WTC11 (cell line): Measurements from ENCODE around the gene SGMS1.

Experiments
- ATF2 ChIP-seq: sonication (generic); formaldehyde crosslinking; IDR thresholded peaks from 2 replicates; pipeline ENCODE4 v1.8.1; 2022; ENCODE audit warnings: low read depth, missing genetic modification reagents, borderline replicate concordance
- ATF3 ChIP-seq: sonication (generic); formaldehyde crosslinking; conservative IDR thresholded peaks from 2 replicates; pipeline ENCODE4 v1.8.1; 2022; ENCODE audit warnings: mild to moderate bottlenecking, missing genetic modification reagents
- CREB1 ChIP-seq: sonication (generic); formaldehyde crosslinking; IDR thresholded peaks from 2 replicates; pipeline ENCODE4 v1.8.0; 2023; ENCODE audit warnings: mild to moderate bottlenecking, missing genetic modification reagents
- CREM ChIP-seq: sonication (generic); formaldehyde crosslinking; IDR thresholded peaks from 2 replicates; pipeline ENCODE4 v1.8.1; 2022; ENCODE audit warnings: mild to moderate bottlenecking, missing genetic modification reagents, moderate library complexity
- CTCF ChIP-seq: fragments of 200-600 bp; IDR thresholded peaks from 2 replicates; pipeline ENCODE4 v1.8.0; 2022; ENCODE audit warnings: antibody characterized with exemption
- ELF4 ChIP-seq: sonication (generic); formaldehyde crosslinking; IDR thresholded peaks from 2 replicates; pipeline ENCODE4 v1.8.1; 2022; ENCODE audit warnings: low read depth, mild to moderate bottlenecking, moderate library complexity, missing genetic modification reagents
- ERG ChIP-seq: fragments of 250-450 bp; sonication (Bioruptor Pico); IDR thresholded peaks from 2 replicates; pipeline ENCODE4 v1.8.0; 2021; ENCODE audit warnings: mild to moderate bottlenecking
- FOXJ3 ChIP-seq: sonication (generic); formaldehyde crosslinking; IDR thresholded peaks from 2 replicates; pipeline ENCODE4 v1.9.0; 2021; ENCODE audit warnings: missing genetic modification reagents, mild to moderate bottlenecking, borderline replicate concordance
- HMGXB4 ChIP-seq: sonication (generic); formaldehyde crosslinking; IDR thresholded peaks from 2 replicates; pipeline ENCODE4 v1.8.1; 2023; ENCODE audit warnings: mild to moderate bottlenecking, moderate library complexity, missing genetic modification reagents
- IRF1 ChIP-seq: sonication (generic); formaldehyde crosslinking; IDR thresholded peaks from 2 replicates; pipeline ENCODE4 v1.8.0; 2023; ENCODE audit warnings: missing genetic modification reagents
- MAX ChIP-seq: sonication (generic); formaldehyde crosslinking; IDR thresholded peaks from 2 replicates; pipeline ENCODE4 v1.8.0; 2022; ENCODE audit warnings: mild to moderate bottlenecking, missing genetic modification reagents
- SMAD3 ChIP-seq: sonication (generic); formaldehyde crosslinking; IDR thresholded peaks from 2 replicates; pipeline ENCODE4 v1.8.0; 2022; ENCODE audit warnings: missing genetic modification reagents, mild to moderate bottlenecking, borderline replicate concordance
- TCF7 ChIP-seq: sonication (generic); formaldehyde crosslinking; IDR thresholded peaks from 2 replicates; pipeline ENCODE4 v1.8.0; 2022; ENCODE audit warnings: mild to moderate bottlenecking, low read depth, missing genetic modification reagents, moderate library complexity
- USF1 ChIP-seq: sonication (generic); formaldehyde crosslinking; IDR thresholded peaks from 2 replicates; pipeline ENCODE4 v1.8.0; 2022; ENCODE audit warnings: mild to moderate bottlenecking, missing genetic modification reagents

GRCh38 chr10:50538555-50539398 lies 85.0 kb downstream of the SGMS1 start:
- TF ChIP-seq CTCF (no peak), CREB1 (CRISPR knock-in tag) (no peak), IRF1 (CRISPR knock-in tag) (no peak), CREM (CRISPR knock-in tag) (no peak), HMGXB4 (CRISPR knock-in tag) (no peak), ELF4 (CRISPR knock-in tag) (no peak), TCF7 (CRISPR knock-in tag) (no peak), SMAD3 (CRISPR knock-in tag) (no peak), FOXJ3 (no peak), USF1 (CRISPR knock-in tag) (no peak), ATF2 (no peak), MAX (CRISPR knock-in tag) (no peak), ERG (CRISPR knock-in tag) (no peak), ATF3 (CRISPR knock-in tag) (no peak)
